ENCODE results near the gene RND3.

RND3 gene

GRCh38 chr2:150528861-150529801 lies 41.7 kb upstream of the RND3 start:
- no peak for TF ChIP-seq CTCF (IDR thresholded peaks at IDR 0.05; ENCODE audit: low read depth, low read length)
- TF ChIP-seq MAX (IDR thresholded peaks at IDR 0.05; ENCODE audit: low read depth, low read length) = no peak
- TF ChIP-seq POLR2A (IDR thresholded peaks at IDR 0.05; ENCODE audit: extremely low read depth, insufficient read length) = no peak
- no peak for TF ChIP-seq MYC (IDR thresholded peaks at IDR 0.05; ENCODE audit: low read depth, low read length)
- H3K4me3 ChIP-seq (ENCODE audit: low read depth, low read length) = no peak overlapping the region
- no peak for DNase-seq (ENCODE audit: low read depth)

GRCh38 chr2:150526827-150527226 lies 39.4 kb upstream of the RND3 start:
- DNase-seq (ENCODE audit: low read depth) = no peak
- TF ChIP-seq MYC (IDR thresholded peaks at IDR 0.05; ENCODE audit: low read depth, low read length) (no peak), CTCF (IDR thresholded peaks at IDR 0.05; ENCODE audit: low read depth, low read length) (no peak), POLR2A (IDR thresholded peaks at IDR 0.05; ENCODE audit: extremely low read depth, insufficient read length) (no peak)
- no peak overlapping the region for H3K4me3 ChIP-seq (ENCODE audit: low read depth, low read length)

GRCh38 chr2:150526006-150526405 lies 38.5 kb upstream of the RND3 start:
- no peak for DNase-seq (ENCODE audit: low read depth)
- no peak for TF ChIP-seq CTCF (IDR thresholded peaks at IDR 0.05; ENCODE audit: low read depth, low read length)
- H3K4me3 ChIP-seq (ENCODE audit: low read depth, low read length) = no peak overlapping the region

- no peak for DNase-seq (ENCODE audit: low read depth)
- no peak overlapping the region for H3K4me3 ChIP-seq (ENCODE audit: low read depth, low read length)
- no peak for TF ChIP-seq CTCF (IDR thresholded peaks at IDR 0.05; ENCODE audit: low read depth, low read length)
- TF ChIP-seq MYC (IDR thresholded peaks at IDR 0.05; ENCODE audit: low read depth, low read length) = no peak
- TF ChIP-seq MAX (IDR thresholded peaks at IDR 0.05; ENCODE audit: low read depth, low read length) = no peak
- no peak for TF ChIP-seq POLR2A (IDR thresholded peaks at IDR 0.05; ENCODE audit: extremely low read depth, insufficient read length)
Observed at GRCh38 chr2:150522269-150522668, 34.8 kb upstream of the RND3 start.

- no peak for DNase-seq (ENCODE audit: low read depth)
- no peak overlapping the region for H3K4me3 ChIP-seq (ENCODE audit: low read depth, low read length)
- TF ChIP-seq CTCF (IDR thresholded peaks at IDR 0.05; ENCODE audit: low read depth, low read length) = no peak
- TF ChIP-seq MAX (IDR thresholded peaks at IDR 0.05; ENCODE audit: low read depth, low read length) = no peak
- TF ChIP-seq MYC (IDR thresholded peaks at IDR 0.05; ENCODE audit: low read depth, low read length) = no peak
- no peak for TF ChIP-seq POLR2A (IDR thresholded peaks at IDR 0.05; ENCODE audit: extremely low read depth, insufficient read length)
Observed at GRCh38 chr2:150520887-150521664, 33.6 kb upstream of the RND3 start.
